ENCODE measurements around the gene C19orf25. TPM values are rescaled to one million over a fixed set of nuclear protein-coding genes. Genes with fewer than 3 reads are reported as not detected.

Gene C19orf25
- total and polyA plus RNA-seq, 2 of the 13 experiments (the other 11 are each of a cell fraction or from before 2014, with no cell fraction given): 14.2 to 32.4 TPM

GRCh38 chr19:1503089-1503924, 24.3 kb upstream of the C19orf25 start (continued):
- no peak for TF ChIP-seq ZBTB40 (IDR thresholded peaks at IDR 0.05)
- TF ChIP-seq ZBTB40 (CRISPR knock-in tag; IDR thresholded peaks at IDR 0.05): no peak
- no peak for TF ChIP-seq ZNF878 (CRISPR knock-in tag; IDR thresholded peaks at IDR 0.05)
- TF ChIP-seq ZBTB4 (CRISPR knock-in tag; IDR thresholded peaks at IDR 0.05; ENCODE audit: borderline replicate concordance): no peak
- TF ChIP-seq MXD4 (CRISPR knock-in tag; IDR thresholded peaks at IDR 0.05): peak; percentile 55; the same call in 1 of the 2 replicates
- peak; percentile 49 for TF ChIP-seq SAP130 (CRISPR knock-in tag; IDR thresholded peaks at IDR 0.05; ENCODE audit: low read depth)
- TF ChIP-seq ZFX (CRISPR knock-in tag; IDR thresholded peaks at IDR 0.05; ENCODE audit: low read depth): peak; percentile 28; the same call in 1 of the 2 replicates
- no peak for TF ChIP-seq REST (IDR thresholded peaks at IDR 0.05; ENCODE audit: borderline replicate concordance in 1 of 2, low read depth in 1 of 2, low read length in 2 of 2)
- no peak for TF ChIP-seq ZNF382 (CRISPR knock-in tag; IDR thresholded peaks at IDR 0.05; ENCODE audit: borderline replicate concordance)
